GM12865 (cell line): ENCODE data around the gene WIPF1.

Experiments
- DNase-seq: peaks from one replicate; pipeline ENCODE4 v3.0.0; 2010; ENCODE audit warnings: low read depth
- H3K4me3 ChIP-seq: 2 replicates; pipeline ENCODE4 v1.5.1; 2011; ENCODE audit warnings: mild to moderate bottlenecking, low read depth, low read length, control low read depth
- CTCF ChIP-seq: IDR thresholded peaks from 2 replicates; pipeline ENCODE4 v1.5.1; 2011; ENCODE audit warnings: low read length, control low read depth, low read depth, inconsistent platforms; ENCODE audit not compliant: insufficient read depth; ENCODE audit errors: missing control alignments

WIPF1 gene

GRCh38 chr2:174586418-174587295 lies 10.9 kb downstream of the WIPF1 start:
- no peak overlapping the region for H3K4me3 ChIP-seq
- TF ChIP-seq CTCF, result no peak
- no peak for DNase-seq

DNA sequence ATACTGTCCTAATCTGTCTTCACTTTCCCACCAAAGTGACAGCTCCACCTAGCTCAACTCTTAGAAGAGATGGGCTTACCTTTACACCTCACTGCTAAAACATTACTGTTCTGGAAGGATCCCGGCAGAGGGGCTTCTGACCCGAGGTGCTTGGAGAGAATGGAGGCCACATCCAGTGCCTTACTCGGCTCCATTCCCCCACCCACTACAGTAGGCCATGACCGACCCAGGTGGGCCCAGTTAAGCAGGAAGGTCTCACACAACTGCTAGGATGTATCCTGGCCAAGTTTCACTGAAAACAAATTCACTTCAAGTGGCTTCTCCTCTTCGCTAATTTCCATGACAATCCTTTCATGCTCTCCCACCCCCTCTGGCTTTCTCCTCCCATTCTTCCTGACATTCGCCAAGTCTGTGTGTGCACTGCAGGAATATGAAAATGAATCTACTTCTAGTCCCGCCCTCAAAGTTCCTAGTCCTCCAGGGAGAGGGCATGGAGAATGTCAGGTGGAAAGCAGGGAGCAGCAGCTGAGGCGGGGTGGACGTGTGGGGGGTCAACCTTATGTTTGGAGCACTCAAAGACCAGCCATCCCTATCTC lies 11.8 kb downstream of the WIPF1 start:
- H3K4me3 ChIP-seq, result no peak overlapping the region
- no peak for TF ChIP-seq CTCF

DNA sequence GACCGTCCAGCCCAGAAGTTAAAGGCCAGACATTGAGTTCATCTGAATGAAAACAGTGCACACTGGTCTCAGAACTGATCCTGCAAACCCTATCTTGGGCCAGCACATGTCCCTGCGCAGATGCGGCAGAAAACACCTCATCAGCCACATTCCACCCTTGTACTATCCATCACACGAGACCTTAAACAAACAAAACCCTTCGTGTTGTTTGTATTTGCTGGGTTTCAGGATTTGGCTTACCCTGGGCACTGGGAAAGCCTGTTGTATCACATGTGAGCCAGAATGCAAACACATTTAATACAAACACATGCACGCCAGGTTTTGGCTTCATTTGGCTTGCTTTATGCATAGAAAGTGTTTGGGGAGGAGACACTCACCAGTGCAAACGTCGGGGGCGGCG lies 12.5 kb downstream of the WIPF1 start:
- H3K4me3 ChIP-seq, result no peak overlapping the region
- DNase-seq, result no peak
- TF ChIP-seq CTCF, result no peak

More for the DNA sequence above, 11.8 kb downstream of the WIPF1 start:
- DNase-seq, result no peak

DNA sequence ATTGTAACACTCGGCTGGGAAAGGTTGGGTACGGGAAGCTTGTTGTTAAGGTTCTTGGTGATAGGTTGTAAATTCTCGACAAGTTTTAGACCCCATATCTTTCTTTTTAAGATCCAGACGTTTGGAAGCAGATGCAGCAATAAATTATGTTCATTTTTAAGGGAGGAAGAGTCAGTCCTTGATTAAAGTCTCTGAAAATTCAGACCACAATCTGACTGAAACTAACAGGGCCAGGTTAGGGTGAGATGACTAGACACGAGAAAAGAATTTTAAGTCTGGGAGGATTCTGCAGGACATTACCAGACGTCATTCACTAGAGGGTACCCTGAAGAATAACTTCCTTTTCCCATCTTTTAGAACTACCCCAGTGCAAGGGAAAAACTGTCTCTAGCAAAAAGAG lies 16.1 kb downstream of the WIPF1 start:
- no peak for TF ChIP-seq CTCF
- H3K4me3 ChIP-seq, result no peak overlapping the region
- peak; percentile 30 for DNase-seq

- TF ChIP-seq CTCF, result no peak
- no peak overlapping the region for H3K4me3 ChIP-seq
- no peak for DNase-seq
Measured at GRCh38 chr2:174580951-174581350, 16.7 kb downstream of the WIPF1 start.

DNA sequence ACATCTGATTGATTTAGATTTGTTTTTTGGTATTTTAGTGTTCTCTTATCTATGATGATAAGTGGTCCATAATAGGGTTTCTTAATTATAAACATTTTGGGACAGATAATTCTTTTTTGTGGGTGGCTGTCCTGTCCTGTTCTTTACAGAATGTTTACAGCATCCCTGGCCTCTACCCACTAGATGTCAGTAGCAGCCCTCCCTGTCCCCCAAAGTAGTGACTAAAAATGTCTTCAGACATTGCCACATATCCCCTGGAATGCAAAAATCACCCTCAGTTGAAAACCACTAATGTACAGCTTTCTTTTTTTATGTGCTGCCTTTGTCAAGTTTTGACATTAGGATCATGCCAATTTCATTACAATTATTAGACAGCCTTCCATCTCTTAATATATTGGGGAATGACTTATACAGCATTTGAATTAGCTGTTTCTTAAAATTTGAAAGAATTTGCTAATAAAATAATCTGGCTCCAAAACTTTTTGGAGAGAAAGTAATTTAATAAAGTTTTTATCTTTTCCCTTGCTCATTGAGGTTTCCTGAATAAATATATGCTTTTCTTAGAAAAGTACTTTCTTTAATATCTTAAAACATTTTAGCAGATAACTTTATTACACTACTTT lies 19.5 kb downstream of the WIPF1 start:
- peak; percentile 72 for DNase-seq
- no peak overlapping the region for H3K4me3 ChIP-seq

More for the DNA sequence above, 19.5 kb downstream of the WIPF1 start:
- TF ChIP-seq CTCF, result peak; percentile 58
